ENCODE measurements around the gene ITGA5. TPM values are rescaled to one million over a fixed set of nuclear protein-coding genes. Genes with fewer than 3 reads are reported as not detected.

ITGA5 gene
- total RNA-seq, 4 donors from 2014 or later = 69.7 to 223 (median 99.4) TPM

DNA sequence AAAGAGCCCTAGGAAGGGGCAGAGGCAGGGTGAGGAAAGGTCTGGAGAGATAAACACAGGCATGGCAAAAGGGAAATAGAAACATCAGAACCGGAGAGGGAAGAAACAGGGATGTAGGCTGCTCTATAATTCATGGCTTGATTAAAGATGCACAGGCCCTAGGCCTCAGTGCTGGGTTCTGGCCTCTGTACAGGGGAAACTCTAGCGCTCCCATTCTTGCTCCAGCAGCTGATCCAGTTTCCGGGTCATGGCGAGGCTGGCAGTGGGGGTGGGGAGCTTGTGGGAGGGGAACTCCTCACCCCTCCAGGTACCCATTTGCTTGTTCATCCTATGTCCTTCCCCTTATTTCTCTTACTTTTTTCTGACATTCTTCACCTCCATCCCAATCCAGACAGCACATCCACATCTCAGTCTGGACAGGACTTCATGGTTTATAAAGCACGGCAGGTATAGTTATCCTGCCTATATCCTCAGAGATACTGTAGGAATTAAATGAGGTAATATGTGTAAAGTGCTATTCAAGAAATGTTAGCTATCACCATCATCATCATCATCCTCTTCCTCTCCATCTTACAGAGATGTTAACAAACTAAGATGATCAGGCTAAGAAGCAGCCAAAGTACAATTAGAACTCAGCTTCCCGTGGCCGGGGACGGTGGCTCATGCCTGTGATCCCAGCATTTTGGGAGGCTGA lies 46.8 kb downstream of the ITGA5 start:
- Histone ChIP-seq H3K4me1 (no peaks in the 10 kb centered on the region), H3K9me3 (no peaks in the 10 kb centered on the region), H3K4me3 (no peak overlapping the region), H3K36me3 (no peaks in the 10 kb centered on the region), H3K27me3 (no peaks in the 10 kb centered on the region), H3K27ac (peak overlapping the region; percentile 45 to 57)
- intact Hi-C loops (cut with DNase I; ENCODE audit: low total_unique reads) = loop anchor here (10.0 kb wide), 1 partner anchor 157 kb away; no protein-coding TSS in a partner anchor
- no peak for TF ChIP-seq POLR2A (IDR thresholded peaks at IDR 0.05)
- TF ChIP-seq, protein P1, sequence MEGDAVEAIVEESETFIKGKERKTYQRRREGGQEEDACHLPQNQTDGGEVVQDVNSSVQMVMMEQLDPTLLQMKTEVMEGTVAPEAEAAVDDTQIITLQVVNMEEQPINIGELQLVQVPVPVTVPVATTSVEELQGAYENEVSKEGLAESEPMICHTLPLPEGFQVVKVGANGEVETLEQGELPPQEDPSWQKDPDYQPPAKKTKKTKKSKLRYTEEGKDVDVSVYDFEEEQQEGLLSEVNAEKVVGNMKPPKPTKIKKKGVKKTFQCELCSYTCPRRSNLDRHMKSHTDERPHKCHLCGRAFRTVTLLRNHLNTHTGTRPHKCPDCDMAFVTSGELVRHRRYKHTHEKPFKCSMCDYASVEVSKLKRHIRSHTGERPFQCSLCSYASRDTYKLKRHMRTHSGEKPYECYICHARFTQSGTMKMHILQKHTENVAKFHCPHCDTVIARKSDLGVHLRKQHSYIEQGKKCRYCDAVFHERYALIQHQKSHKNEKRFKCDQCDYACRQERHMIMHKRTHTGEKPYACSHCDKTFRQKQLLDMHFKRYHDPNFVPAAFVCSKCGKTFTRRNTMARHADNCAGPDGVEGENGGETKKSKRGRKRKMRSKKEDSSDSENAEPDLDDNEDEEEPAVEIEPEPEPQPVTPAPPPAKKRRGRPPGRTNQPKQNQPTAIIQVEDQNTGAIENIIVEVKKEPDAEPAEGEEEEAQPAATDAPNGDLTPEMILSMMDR (IDR thresholded peaks at IDR 0.05) = no peak
- DNase-seq = peak; percentile 16 to 52

DNA sequence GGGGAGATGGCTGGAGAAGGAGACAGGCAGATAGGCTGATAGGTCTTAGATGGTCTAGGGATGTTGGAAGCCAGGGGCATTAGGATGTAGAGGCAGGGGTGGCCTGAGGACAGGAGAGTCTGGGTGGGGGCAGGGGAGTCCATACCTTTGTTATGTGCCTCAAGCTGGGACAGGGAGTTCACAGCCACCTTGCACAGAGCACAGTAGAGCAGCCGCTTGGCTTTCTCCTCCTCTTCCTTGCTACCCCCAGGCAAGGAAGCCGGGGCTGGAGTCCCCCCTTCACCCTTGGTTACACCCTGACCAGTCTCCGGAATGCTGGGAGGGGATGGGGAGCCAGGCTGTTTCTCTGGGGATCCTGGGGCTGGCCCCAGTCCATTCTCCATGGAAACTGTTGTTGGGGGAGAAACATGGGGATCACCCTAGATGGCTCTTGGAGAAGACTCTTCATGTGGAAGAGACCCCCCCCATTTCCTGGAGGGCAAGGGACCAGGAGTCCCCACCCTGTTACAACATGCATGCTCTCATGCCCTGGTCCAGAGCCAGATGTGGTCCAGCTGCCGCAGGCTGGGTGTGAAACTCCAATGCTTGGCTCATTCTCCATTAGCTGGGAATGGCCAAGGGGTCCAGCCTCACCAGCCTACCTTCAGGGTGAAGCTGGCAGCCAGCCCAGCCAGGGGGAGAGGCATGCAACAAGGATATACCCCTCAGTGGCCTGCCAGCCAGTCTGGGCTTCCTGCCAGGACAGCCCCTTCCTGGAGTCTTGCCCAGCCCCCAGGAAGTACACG lies 47.5 kb downstream of the ITGA5 start:
- TF ChIP-seq, protein P1 (IDR thresholded peaks at IDR 0.05) = no peak
- no peak for TF ChIP-seq POLR2A (IDR thresholded peaks at IDR 0.05)
- H3K4me1 ChIP-seq = no peaks in the 10 kb centered on the region
- no peaks in the 10 kb centered on the region for H3K9me3 ChIP-seq
- H3K27ac ChIP-seq = peak overlapping the region; percentile 45 to 70
- H3K36me3 ChIP-seq = no peaks in the 10 kb centered on the region
- no peaks in the 10 kb centered on the region for H3K27me3 ChIP-seq
- H3K4me3 ChIP-seq = no peak overlapping the region
- intact Hi-C loops (cut with DNase I; ENCODE audit: low total_unique reads) = loop anchor here (10.0 kb wide), 1 partner anchor 157 kb away; no protein-coding TSS in a partner anchor
- peak; percentile 70 to 73 for DNase-seq

DNA sequence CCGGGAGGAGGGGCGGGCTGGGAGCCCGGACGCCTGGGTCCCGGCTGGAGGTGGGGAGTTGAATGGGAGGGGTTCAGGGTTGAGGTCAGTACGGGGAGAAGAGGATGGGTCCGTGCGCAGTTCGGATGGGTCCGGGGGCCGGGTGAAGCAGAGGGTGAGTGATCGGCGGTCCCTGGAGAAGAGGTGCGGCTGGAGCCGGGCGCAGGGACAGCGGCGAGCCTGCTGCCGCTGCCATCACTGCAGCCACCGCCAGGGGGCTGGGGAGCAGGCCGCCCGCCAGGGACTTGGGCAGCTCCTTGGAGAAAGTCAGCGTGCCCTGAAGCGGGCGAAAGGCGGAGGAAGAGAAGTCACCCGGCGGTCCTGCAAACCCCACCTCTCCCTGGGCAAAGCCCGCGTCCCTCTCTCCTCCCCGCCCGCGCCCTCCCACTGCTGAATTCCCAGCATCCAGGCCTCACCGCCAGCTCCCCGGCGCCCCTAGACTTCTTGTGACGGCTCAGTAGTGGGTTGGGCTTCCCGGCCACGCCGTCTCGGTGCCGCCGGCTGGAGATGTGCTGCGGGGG lies 48.8 kb downstream of the ITGA5 start:
- TF ChIP-seq, protein P1 (IDR thresholded peaks at IDR 0.05) = peak; percentile 88 to 98 (median 96)
- TF ChIP-seq POLR2A (IDR thresholded peaks at IDR 0.05) = peak in 1 of 2 donors; percentile 26
- DNase-seq = peak; percentile 80 to 86

DNA sequence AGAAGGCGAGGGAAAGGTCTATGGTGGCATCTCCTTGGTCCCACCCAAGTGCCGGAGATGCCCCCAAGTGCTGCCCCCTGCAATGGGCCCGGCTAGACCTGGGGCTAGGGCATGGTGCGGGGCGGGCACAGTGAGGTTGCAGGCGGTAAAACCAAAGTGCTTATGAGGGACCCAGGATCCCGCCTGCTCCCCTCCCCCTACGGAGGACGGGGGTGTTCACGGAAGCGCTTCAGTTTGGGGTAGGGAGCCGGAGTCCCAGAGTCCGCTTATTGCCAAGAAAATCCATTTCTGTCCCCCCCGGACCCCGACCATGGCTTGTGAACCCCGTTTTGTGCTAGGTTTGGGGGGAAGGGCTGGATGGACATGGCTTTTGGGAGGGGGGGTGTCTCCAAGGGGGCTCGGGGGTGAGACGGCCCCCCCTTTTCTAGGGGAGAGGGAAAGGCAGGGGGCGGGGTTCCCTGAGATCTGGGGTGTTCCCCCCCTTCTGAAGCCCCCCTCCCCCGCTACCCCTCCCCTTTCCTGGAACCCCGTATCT lies 49.4 kb downstream of the ITGA5 start:
- peak; percentile 47 to 57 for DNase-seq
- intact Hi-C loops (cut with DNase I; ENCODE audit: low total_unique reads) = loop anchor here (10.0 kb wide), 2 partner anchors 75 to 155 kb away; no protein-coding TSS in a partner anchor
- no peaks in the 10 kb centered on the region for H3K27me3 ChIP-seq
- H3K27ac ChIP-seq = peak overlapping the region; percentile 65 to 70
- TF ChIP-seq POLR2A (IDR thresholded peaks at IDR 0.05) = no peak
- TF ChIP-seq, protein P1 (IDR thresholded peaks at IDR 0.05) = no peak
- no peaks in the 10 kb centered on the region for H3K4me1 ChIP-seq
- H3K9me3 ChIP-seq = no peaks in the 10 kb centered on the region
- peak overlapping the region; percentile 31 to 37 for H3K4me3 ChIP-seq
- H3K36me3 ChIP-seq = no peaks in the 10 kb centered on the region

More for the DNA sequence above, 48.8 kb downstream of the ITGA5 start:
- H3K4me1 ChIP-seq = no peaks in the 10 kb centered on the region
- H3K4me3 ChIP-seq = peak overlapping the region; percentile 31 to 37
- H3K27ac ChIP-seq = peak overlapping the region; percentile 65 to 70
- intact Hi-C loops (cut with DNase I; ENCODE audit: low total_unique reads) = loop anchor here (10.0 kb wide), 1 partner anchor 155 kb away; no protein-coding TSS in a partner anchor
- no peaks in the 10 kb centered on the region for H3K9me3 ChIP-seq
- no peaks in the 10 kb centered on the region for H3K27me3 ChIP-seq
- no peaks in the 10 kb centered on the region for H3K36me3 ChIP-seq
